ENCODE measurements around the gene IFT52.

DNA sequence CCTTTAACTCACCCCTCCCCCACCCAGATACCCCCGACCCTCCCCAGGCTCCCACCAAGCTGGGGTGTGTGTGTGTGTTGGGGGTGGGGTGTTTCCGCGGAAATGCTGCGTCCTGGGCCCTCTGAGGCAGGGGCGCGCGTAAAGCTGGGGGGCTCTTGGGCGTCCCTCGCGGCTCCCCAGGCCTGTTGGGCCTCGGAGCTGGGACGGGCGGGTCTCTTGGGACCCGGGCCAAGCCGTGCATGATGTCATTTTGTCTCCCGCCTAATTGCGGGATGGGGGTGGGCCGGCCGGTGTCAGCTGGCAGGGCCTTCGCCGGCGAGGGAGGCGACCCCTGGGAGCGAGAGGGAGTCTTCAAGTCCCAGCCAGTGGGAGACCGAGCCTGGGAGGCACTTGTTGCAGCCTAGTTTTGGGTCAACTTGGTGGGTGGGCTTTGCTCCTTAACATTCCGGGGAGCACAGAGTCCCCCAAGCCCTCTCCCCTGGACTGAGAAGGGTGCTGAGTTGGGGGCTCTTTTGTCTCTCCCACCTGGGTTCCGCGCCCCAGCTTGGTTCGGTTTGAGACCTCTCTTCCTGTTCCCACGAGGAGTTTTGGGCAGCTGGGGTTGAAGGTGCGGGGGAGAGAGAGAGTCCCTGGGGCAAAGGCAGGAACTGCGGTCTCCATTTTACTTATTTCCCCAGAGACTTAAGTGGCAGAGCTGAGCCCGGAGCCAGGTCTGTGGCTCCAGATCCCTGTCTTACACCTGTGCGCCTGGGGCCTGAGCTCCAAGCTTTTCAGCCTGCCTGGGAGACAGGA is 76.8 kb downstream of the IFT52 start:
- TF ChIP-seq, protein P1, sequence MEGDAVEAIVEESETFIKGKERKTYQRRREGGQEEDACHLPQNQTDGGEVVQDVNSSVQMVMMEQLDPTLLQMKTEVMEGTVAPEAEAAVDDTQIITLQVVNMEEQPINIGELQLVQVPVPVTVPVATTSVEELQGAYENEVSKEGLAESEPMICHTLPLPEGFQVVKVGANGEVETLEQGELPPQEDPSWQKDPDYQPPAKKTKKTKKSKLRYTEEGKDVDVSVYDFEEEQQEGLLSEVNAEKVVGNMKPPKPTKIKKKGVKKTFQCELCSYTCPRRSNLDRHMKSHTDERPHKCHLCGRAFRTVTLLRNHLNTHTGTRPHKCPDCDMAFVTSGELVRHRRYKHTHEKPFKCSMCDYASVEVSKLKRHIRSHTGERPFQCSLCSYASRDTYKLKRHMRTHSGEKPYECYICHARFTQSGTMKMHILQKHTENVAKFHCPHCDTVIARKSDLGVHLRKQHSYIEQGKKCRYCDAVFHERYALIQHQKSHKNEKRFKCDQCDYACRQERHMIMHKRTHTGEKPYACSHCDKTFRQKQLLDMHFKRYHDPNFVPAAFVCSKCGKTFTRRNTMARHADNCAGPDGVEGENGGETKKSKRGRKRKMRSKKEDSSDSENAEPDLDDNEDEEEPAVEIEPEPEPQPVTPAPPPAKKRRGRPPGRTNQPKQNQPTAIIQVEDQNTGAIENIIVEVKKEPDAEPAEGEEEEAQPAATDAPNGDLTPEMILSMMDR (IDR thresholded peaks at IDR 0.05; ENCODE audit: low read depth, low read length, poor library complexity, severe bottlenecking), result no peak
- no peak for TF ChIP-seq EZH2phosphoT487 (IDR thresholded peaks at IDR 0.05; ENCODE audit: borderline replicate concordance, low read length)

Data from DOHH2 (cell line).